HPDE6-E6E7 (cell line): ENCODE data around the gene CDNF.
"Not testable (repeated sequence)": the region's sequence is repeated elsewhere in the genome, so short reads cannot be mapped to it uniquely, and the experiment has no call there.

ENCODE experiments used
- DNase-seq: peaks from one replicate; pipeline ENCODE4 v3.0.0; 2011; ENCODE audit warnings: missing footprints; ENCODE audit errors: extremely low spot score

CDNF gene

GRCh38 chr10:14837757-14838581 lies at the start of gene CDNF, which contains the start of the genes HSPA14 and MSANTD7:
CDNF (minus strand) TSS chr10:14838037; CDS start chr10:14837946, 91 bp downstream.
HSPA14 (plus strand) TSS chr10:14838306; CDS start chr10:14838403, 97 bp downstream.
MSANTD7 (plus strand) TSS chr10:14838306; CDS start chr10:14842285, 3,979 bp downstream.
- DNase-seq, result peak; percentile 71

- no peak for DNase-seq
Observed at GRCh38 chr10:14884082-14884481, 46.2 kb upstream of the CDNF start.

GRCh38 chr10:14880229-14880628 lies 42.4 kb upstream of the CDNF start:
- no peak for DNase-seq

- DNase-seq, result no peak
Observed at GRCh38 chr10:14879928-14880193, 42.0 kb upstream of the CDNF start.

- peak; percentile 0 for DNase-seq
Observed at GRCh38 chr10:14879124-14879927, 41.5 kb upstream of the CDNF start.

GRCh38 chr10:14878266-14879123 lies 40.7 kb upstream of the CDNF start, which contains the start of gene SUV39H2:
SUV39H2 (plus strand) TSS chr10:14878866; CDS start chr10:14878889, 23 bp downstream.
- DNase-seq, result peak; percentile 78

- no peak for DNase-seq
Observed at GRCh38 chr10:14876764-14877163, 38.9 kb upstream of the CDNF start.

- no peak for DNase-seq
Observed at GRCh38 chr10:14875941-14876340, 38.1 kb upstream of the CDNF start.

GRCh38 chr10:14873090-14873760 lies 35.4 kb upstream of the CDNF start:
- DNase-seq, result no peak

- DNase-seq, result not testable (repeated sequence)
Observed at GRCh38 chr10:14864871-14865270, 27.0 kb upstream of the CDNF start.

- DNase-seq, result not testable (repeated sequence)
Observed at GRCh38 chr10:14864466-14864865, 26.6 kb upstream of the CDNF start.

GRCh38 chr10:14860791-14861190 lies 23.0 kb upstream of the CDNF start:
- DNase-seq, result no peak

GRCh38 chr10:14859775-14860174 lies 21.9 kb upstream of the CDNF start:
- no peak for DNase-seq

- no peak for DNase-seq
Observed at GRCh38 chr10:14859043-14859442, 21.2 kb upstream of the CDNF start.

GRCh38 chr10:14858338-14858960 lies 20.6 kb upstream of the CDNF start:
- DNase-seq, result no peak

GRCh38 chr10:14855453-14855852 lies 17.6 kb upstream of the CDNF start:
- no peak for DNase-seq

- no peak for DNase-seq
Observed at GRCh38 chr10:14852236-14852635, 14.4 kb upstream of the CDNF start.

GRCh38 chr10:14844948-14845347 lies 7.1 kb upstream of the CDNF start:
- DNase-seq, result no peak

- DNase-seq, result no peak
Observed at GRCh38 chr10:14843327-14843988, 5.6 kb upstream of the CDNF start.

- no peak for DNase-seq
Observed at GRCh38 chr10:14840178-14840577, 2.3 kb upstream of the CDNF start.
